Osteoblast (primary cell): ENCODE measurements around the gene NDUFS6. TPM values are rescaled to one million over a fixed set of nuclear protein-coding genes. Genes with fewer than 3 reads are reported as not detected.

Experiments used
- DNase-seq: peaks from one replicate; pipeline ENCODE4 v3.0.0; 2011; ENCODE audit warnings: low spot score, mixed read lengths; ENCODE audit not compliant: insufficient read length; ENCODE audit errors: missing footprints
- H2AFZ ChIP-seq: 2 replicates; pipeline ENCODE4 v1.6.0; 2011; ENCODE audit warnings: mild to moderate bottlenecking, low read length
- H3K27ac ChIP-seq: 2 replicates; pipeline ENCODE4 v1.5.1; 2011; ENCODE audit warnings: mild to moderate bottlenecking, low read depth, low read length, moderate library complexity
- H3K27me3 ChIP-seq: 2 replicates; pipeline ENCODE4 v1.6.0; 2012; ENCODE audit warnings: mild to moderate bottlenecking, control low read depth, inconsistent platforms, low read length, moderate library complexity; ENCODE audit not compliant: insufficient read depth
- H3K36me3 ChIP-seq: 2 replicates; pipeline ENCODE4 v1.5.1; 2011; ENCODE audit warnings: mild to moderate bottlenecking, low read length, control low read depth, moderate library complexity; ENCODE audit not compliant: insufficient read depth
- H3K4me1 ChIP-seq: 2 replicates; pipeline ENCODE4 v1.5.1; 2011; ENCODE audit warnings: mild to moderate bottlenecking, low read length, control low read depth, moderate library complexity; ENCODE audit not compliant: insufficient read depth
- H3K4me2 ChIP-seq: 2 replicates; pipeline ENCODE4 v1.6.0; 2011; ENCODE audit warnings: mild to moderate bottlenecking, low read length; ENCODE audit not compliant: insufficient read depth
- H3K4me3 ChIP-seq: fragments of 200-600 bp; sonication (generic); 3 replicates; pipeline ENCODE4 v1.5.1; 2012; ENCODE audit warnings: mild to moderate bottlenecking, low read length, inconsistent platforms; ENCODE audit not compliant: insufficient read depth
- H3K79me2 ChIP-seq: 2 replicates; pipeline ENCODE4 v1.6.0; 2012; ENCODE audit warnings: mild to moderate bottlenecking, low read length, control low read depth, inconsistent platforms; ENCODE audit not compliant: insufficient read depth
- H3K9me3 ChIP-seq: 2 replicates; pipeline ENCODE4 v1.5.1; 2011; ENCODE audit warnings: low read depth, low read length, control low read depth
- H4K20me1 ChIP-seq: 2 replicates; pipeline ENCODE4 v1.6.0; 2012; ENCODE audit warnings: mild to moderate bottlenecking, low read length, control low read depth; ENCODE audit not compliant: insufficient read depth
- total RNA-seq: library from RNA; depleted of rRNA; stranded (reverse); fragments of >200 nt; gene quantifications from 2 replicates; pipeline ENCODE4 v1.2.3, GENCODE V29; 2012
- TF ChIP-seq, protein P1 (sequence below): IDR thresholded peaks from 2 replicates; pipeline ENCODE4 v1.5.1; 2011; ENCODE audit warnings: mild to moderate bottlenecking, low read depth, low read length, moderate library complexity; ENCODE audit errors: extremely low read depth

The NDUFS6 gene
- total RNA-seq, 1 donor: 23.9 TPM

DNA sequence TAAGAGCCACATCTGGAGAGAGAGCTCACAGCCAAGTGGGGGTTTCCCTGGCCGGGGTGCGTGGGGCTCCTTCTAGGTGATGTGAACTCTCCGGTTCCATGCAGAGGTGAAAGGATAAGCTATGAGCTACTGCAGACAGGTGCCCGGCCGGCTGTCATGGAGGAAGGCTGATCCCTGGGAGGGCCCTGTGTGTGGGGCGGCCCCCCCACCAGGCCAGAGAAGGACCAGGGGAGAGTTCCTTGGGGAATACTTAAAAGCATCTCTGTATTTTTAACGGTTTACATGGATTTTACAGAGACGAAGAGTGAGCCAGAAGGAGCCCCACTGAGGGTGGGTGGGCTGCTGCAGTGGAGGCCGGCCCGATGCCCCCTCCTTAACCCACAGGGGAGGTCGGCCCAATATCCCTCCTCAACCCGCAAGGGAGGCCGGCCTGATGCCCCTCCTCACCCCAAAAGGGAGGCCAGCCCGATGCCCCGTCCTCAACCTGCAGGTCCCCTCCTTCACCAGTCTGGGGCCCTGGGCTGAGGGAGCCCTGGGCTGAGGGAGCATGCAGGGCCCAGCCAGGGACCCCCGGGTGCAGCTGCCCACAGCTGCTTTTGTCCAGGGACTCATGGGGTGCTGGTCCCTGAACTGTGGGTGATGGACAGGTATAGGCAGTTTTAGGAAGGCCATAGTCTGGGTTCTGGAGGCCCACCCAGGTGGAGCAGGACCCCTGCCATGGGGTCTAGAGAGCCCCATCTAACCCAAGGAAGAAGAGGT is 33.5 kb upstream of the NDUFS6 start:
- H3K4me2 ChIP-seq: no peak overlapping the region
- peak; percentile 66 for DNase-seq
- H2AFZ ChIP-seq: no peak overlapping the region
- no peaks in the 10 kb centered on the region for H3K4me1 ChIP-seq
- H3K79me2 ChIP-seq: no peaks in the 10 kb centered on the region
- H3K27me3 ChIP-seq: peaks cover 35% of the 10 kb centered on the region
- no peaks in the 10 kb centered on the region for H3K9me3 ChIP-seq
- no peaks in the 10 kb centered on the region for H4K20me1 ChIP-seq
- no peak overlapping the region for H3K4me3 ChIP-seq
- TF ChIP-seq, protein P1, sequence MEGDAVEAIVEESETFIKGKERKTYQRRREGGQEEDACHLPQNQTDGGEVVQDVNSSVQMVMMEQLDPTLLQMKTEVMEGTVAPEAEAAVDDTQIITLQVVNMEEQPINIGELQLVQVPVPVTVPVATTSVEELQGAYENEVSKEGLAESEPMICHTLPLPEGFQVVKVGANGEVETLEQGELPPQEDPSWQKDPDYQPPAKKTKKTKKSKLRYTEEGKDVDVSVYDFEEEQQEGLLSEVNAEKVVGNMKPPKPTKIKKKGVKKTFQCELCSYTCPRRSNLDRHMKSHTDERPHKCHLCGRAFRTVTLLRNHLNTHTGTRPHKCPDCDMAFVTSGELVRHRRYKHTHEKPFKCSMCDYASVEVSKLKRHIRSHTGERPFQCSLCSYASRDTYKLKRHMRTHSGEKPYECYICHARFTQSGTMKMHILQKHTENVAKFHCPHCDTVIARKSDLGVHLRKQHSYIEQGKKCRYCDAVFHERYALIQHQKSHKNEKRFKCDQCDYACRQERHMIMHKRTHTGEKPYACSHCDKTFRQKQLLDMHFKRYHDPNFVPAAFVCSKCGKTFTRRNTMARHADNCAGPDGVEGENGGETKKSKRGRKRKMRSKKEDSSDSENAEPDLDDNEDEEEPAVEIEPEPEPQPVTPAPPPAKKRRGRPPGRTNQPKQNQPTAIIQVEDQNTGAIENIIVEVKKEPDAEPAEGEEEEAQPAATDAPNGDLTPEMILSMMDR: no peak
- H3K36me3 ChIP-seq: no peaks in the 10 kb centered on the region
- no peak overlapping the region for H3K27ac ChIP-seq

DNA sequence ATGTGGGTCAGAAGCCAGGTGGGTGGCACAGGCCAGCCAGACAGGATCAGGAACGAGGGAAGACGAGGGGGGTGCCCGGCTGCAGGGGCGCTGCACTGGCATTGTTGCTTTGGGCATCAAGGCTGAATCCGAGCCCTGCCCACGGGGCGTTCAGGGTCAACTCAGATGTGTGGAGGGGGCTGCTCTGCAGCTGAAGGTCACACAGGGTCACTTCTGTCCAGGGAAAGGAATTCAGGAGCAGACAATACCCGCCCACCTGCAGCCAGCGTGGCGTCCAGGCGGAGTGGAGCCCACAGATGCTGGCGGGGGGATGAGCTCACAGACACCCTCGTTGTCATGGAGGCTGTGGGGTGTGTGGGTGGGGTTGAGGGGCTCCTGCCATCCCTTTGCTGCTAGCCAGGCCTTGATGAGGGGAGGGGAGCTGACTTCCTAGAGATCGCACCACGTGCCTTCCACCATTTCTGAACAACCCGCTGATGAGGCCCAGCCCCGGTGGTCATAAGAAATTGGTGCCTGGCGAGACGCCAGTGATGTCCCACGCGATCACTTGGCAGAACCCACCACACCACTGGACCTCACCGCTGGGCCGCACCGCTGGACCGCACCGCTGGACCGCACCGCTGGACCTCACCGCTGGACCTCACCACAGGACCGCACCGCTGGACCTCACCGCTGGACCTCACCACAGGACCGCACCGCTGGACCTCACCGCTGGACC is 32.8 kb upstream of the NDUFS6 start:
- no peaks in the 10 kb centered on the region for H3K36me3 ChIP-seq
- no peak overlapping the region for H3K4me3 ChIP-seq
- no peaks in the 10 kb centered on the region for H3K9me3 ChIP-seq
- peak; percentile 77 for DNase-seq
- H2AFZ ChIP-seq: no peak overlapping the region
- no peaks in the 10 kb centered on the region for H3K4me1 ChIP-seq
- no peak overlapping the region for H3K4me2 ChIP-seq
- TF ChIP-seq, protein P1: no peak
- no peaks in the 10 kb centered on the region for H4K20me1 ChIP-seq
- peaks cover 31% of the 10 kb centered on the region for H3K27me3 ChIP-seq
- H3K79me2 ChIP-seq: no peaks in the 10 kb centered on the region
- no peak overlapping the region for H3K27ac ChIP-seq

DNA sequence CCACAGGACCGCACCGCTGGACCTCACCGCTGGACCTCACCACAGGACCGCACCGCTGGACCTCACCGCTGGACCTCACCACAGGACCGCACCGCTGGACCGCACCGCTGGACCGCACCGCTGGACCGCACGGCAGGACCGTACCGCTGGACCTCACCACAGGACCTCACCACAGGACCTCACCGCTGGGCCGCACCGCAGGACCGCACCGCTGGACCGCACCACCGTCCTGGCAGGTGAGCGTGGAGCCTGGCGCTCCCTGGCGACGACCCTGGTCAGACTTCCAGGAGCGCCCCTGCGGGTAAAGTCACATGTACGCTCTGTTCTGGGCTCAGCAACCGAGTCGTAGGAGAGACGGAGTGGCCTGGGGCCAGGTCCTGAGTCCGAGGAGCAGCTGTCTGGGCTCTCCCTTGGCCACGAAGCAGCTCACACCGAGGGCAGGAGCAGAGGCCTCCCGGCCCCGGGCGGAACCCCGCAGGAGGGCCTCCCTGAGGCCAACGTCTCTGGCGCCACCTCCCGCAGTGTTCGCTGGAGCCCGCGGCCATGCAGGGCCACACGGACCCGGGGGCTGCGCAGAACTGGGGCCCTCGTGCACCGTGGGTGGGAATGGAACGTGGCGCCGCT is 32.1 kb upstream of the NDUFS6 start:
- DNase-seq: peak; percentile 38
- Histone ChIP-seq H4K20me1 (no peaks in the 10 kb centered on the region), H3K4me1 (no peaks in the 10 kb centered on the region), H3K79me2 (no peaks in the 10 kb centered on the region), H3K4me2 (no peak overlapping the region), H3K4me3 (no peak overlapping the region), H2AFZ (no peak overlapping the region), H3K27ac (no peak overlapping the region), H3K27me3 (peaks cover 27% of the 10 kb centered on the region), H3K36me3 (no peaks in the 10 kb centered on the region), H3K9me3 (no peaks in the 10 kb centered on the region)
- TF ChIP-seq, protein P1: no peak
